ENCODE results near the gene KCNK5. TPM values are rescaled to one million over a fixed set of nuclear protein-coding genes. Genes with fewer than 3 reads are reported as not detected.

KCNK5 gene
- total and polyA plus RNA-seq, 4 donors = 3.7 to 19.1 (median 7.5) TPM

GRCh38 chr6:39225946-39226437 lies 3.3 kb downstream of the KCNK5 start:
- WGBS = 64% methylated on average over 6 of the region's 6 CpGs
- Histone ChIP-seq H3K36me3 (ENCODE audit: control insufficient read depth in 4 of 4, insufficient read depth in 3 of 4, low read depth in 1 of 4, low read length in 3 of 4) (no peaks in the 10 kb centered on the region), H3K27me3 (ENCODE audit: control insufficient read depth in 4 of 4, insufficient read depth in 4 of 4, low read length in 3 of 4) (no peaks in the 10 kb centered on the region), H3K4me3 (ENCODE audit: low read depth in 1 of 3, low read length in 3 of 3) (no peak overlapping the region), H3K27ac (ENCODE audit: low read depth in 1 of 2, low read length in 2 of 2) (peak overlapping the region; percentile 72 to 91), H3K9me3 (ENCODE audit: control insufficient read depth in 4 of 4, low read length in 3 of 4) (no peaks in the 10 kb centered on the region), H3K9ac (ENCODE audit: low read depth in 1 of 2, low read length in 2 of 2) (no peak overlapping the region), H3K4me1 (ENCODE audit: control insufficient read depth in 4 of 4, insufficient read depth in 4 of 4, low read length in 3 of 4) (peaks cover 12 to 74% (median 65%) of the 10 kb centered on the region in 4 donors)
- TF ChIP-seq NR2F2 (IDR thresholded peaks at IDR 0.05) (no peak), TAF1 (conservative IDR thresholded peaks at IDR 0.05) (no peak), HNF4A (conservative IDR thresholded peaks at IDR 0.05) (no peak), RAD21 (IDR thresholded peaks at IDR 0.05) (no peak), FOXA1 (IDR thresholded peaks at IDR 0.05) (no peak), FOXA2 (IDR thresholded peaks at IDR 0.05) (no peak), JUND (IDR thresholded peaks at IDR 0.05) (no peak), EGR1 (IDR thresholded peaks at IDR 0.05; ENCODE audit: low read depth in 2 of 2) (no peak), REST (IDR thresholded peaks at IDR 0.05) (no peak), RXRA (IDR thresholded peaks at IDR 0.05) (no peak), ZBTB33 (IDR thresholded peaks at IDR 0.05) (no peak), ATF3 (IDR thresholded peaks at IDR 0.05) (no peak), MAX (IDR thresholded peaks at IDR 0.05) (no peak)
- DNase-seq (ENCODE audit: low spot score) = peak; percentile 33

GRCh38 chr6:39225543-39225942 lies 3.7 kb downstream of the KCNK5 start:
- Histone ChIP-seq H3K27me3 (ENCODE audit: control insufficient read depth in 4 of 4, insufficient read depth in 4 of 4, low read length in 3 of 4) (no peaks in the 10 kb centered on the region), H3K9me3 (ENCODE audit: control insufficient read depth in 4 of 4, low read length in 3 of 4) (no peaks in the 10 kb centered on the region), H3K4me3 (ENCODE audit: low read depth in 1 of 3, low read length in 3 of 3) (no peak overlapping the region), H3K27ac (ENCODE audit: low read depth in 1 of 2, low read length in 2 of 2) (peak overlapping the region; percentile 72 to 91), H3K9ac (ENCODE audit: low read depth in 1 of 2, low read length in 2 of 2) (peak overlapping the region in 1 of 2 donors; percentile 10), H3K4me1 (ENCODE audit: control insufficient read depth in 4 of 4, insufficient read depth in 4 of 4, low read length in 3 of 4) (peaks cover 12 to 79% (median 70%) of the 10 kb centered on the region in 4 donors), H3K36me3 (ENCODE audit: control insufficient read depth in 4 of 4, insufficient read depth in 3 of 4, low read depth in 1 of 4, low read length in 3 of 4) (peaks cover 0 to 2% (median 0%) of the 10 kb centered on the region in 4 donors)
- DNase-seq (ENCODE audit: low spot score) = peak; percentile 61
- WGBS = 37% methylated on average over 4 of the region's 4 CpGs
- TF ChIP-seq MAX (IDR thresholded peaks at IDR 0.05) (peak; percentile 66), JUND (IDR thresholded peaks at IDR 0.05) (peak in 1 of 2 donors; percentile 52), EGR1 (IDR thresholded peaks at IDR 0.05; ENCODE audit: low read depth in 2 of 2) (no peak), FOXA2 (IDR thresholded peaks at IDR 0.05) (no peak), RAD21 (IDR thresholded peaks at IDR 0.05) (peak; percentile 28 to 57), NR2F2 (IDR thresholded peaks at IDR 0.05) (no peak), ATF3 (IDR thresholded peaks at IDR 0.05) (peak; percentile 38), HNF4A (conservative IDR thresholded peaks at IDR 0.05) (peak; percentile 80 to 88), GABPA (IDR thresholded peaks at IDR 0.05 in 1 of 2, conservative IDR thresholded peaks at IDR 0.05 in 1 of 2) (no peak), FOXA1 (IDR thresholded peaks at IDR 0.05) (no peak), ZBTB33 (IDR thresholded peaks at IDR 0.05) (peak; percentile 28), SP1 (IDR thresholded peaks at IDR 0.05) (peak; percentile 63), CTCF (IDR thresholded peaks at IDR 0.05; ENCODE audit: low read depth, low read length, missing input control) (no peak), HNF4G (IDR thresholded peaks at IDR 0.05) (peak; percentile 40), YY1 (IDR thresholded peaks at IDR 0.05) (peak; percentile 83), TAF1 (conservative IDR thresholded peaks at IDR 0.05) (no peak), RXRA (IDR thresholded peaks at IDR 0.05) (peak; percentile 70 to 84)
